ENCODE results near the gene PSMB5. TPM values are rescaled to one million over a fixed set of nuclear protein-coding genes. Genes with fewer than 3 reads are reported as not detected.

Gene PSMB5
- total RNA-seq, 1 donor from 2014 or later, result 177 TPM

- Mint-ChIP-seq H3K4me1 (ENCODE audit: unreplicated experiment) (peaks cover 22% of the 10 kb centered on the region), H3K36me3 (peaks cover 28% of the 10 kb centered on the region), H3K4me3 (peak overlapping the region; percentile 65), H3K27ac (peak overlapping the region; percentile 86), H3K9me3 (no peaks in the 10 kb centered on the region), H3K27me3 (no peaks in the 10 kb centered on the region)
- peak; percentile 18 for DNase-seq (ENCODE audit: extremely low spot score, unreplicated experiment)
- no peak for TF ChIP-seq CTCF (conservative IDR thresholded peaks at IDR 0.05)
Observed at GRCh38 chr14:23063601-23064000, 28.9 kb upstream of the PSMB5 start.

- peak overlapping the region; percentile 34 for H3K4me3 Mint-ChIP-seq
- no peak for DNase-seq (ENCODE audit: extremely low spot score, unreplicated experiment)
- peak overlapping the region; percentile 85 for H3K27ac Mint-ChIP-seq
- TF ChIP-seq CTCF (conservative IDR thresholded peaks at IDR 0.05), result no peak
- H3K4me1 Mint-ChIP-seq (ENCODE audit: unreplicated experiment), result peaks cover 23% of the 10 kb centered on the region
- no peaks in the 10 kb centered on the region for H3K27me3 Mint-ChIP-seq
- H3K36me3 Mint-ChIP-seq, result peaks cover 28% of the 10 kb centered on the region
- no peaks in the 10 kb centered on the region for H3K9me3 Mint-ChIP-seq
Observed at GRCh38 chr14:23062002-23062401, 27.3 kb upstream of the PSMB5 start.

GRCh38 chr14:23060536-23061260, 26.0 kb upstream of the PSMB5 start:
- Mint-ChIP-seq H3K27ac (peak overlapping the region; percentile 36), H3K27me3 (no peaks in the 10 kb centered on the region), H3K9me3 (no peaks in the 10 kb centered on the region), H3K4me1 (ENCODE audit: unreplicated experiment) (peaks cover 29% of the 10 kb centered on the region), H3K4me3 (no peak overlapping the region), H3K36me3 (peaks cover 23% of the 10 kb centered on the region)
- DNase-seq (ENCODE audit: extremely low spot score, unreplicated experiment), result no peak
- TF ChIP-seq CTCF (conservative IDR thresholded peaks at IDR 0.05), result no peak

GRCh38 chr14:23058654-23059504, 24.2 kb upstream of the PSMB5 start:
- Mint-ChIP-seq H3K4me3 (peak overlapping the region; percentile 59), H3K27ac (peak overlapping the region; percentile 83)

More at GRCh38 chr14:23058654-23059504, 24.2 kb upstream of the PSMB5 start:
- Mint-ChIP-seq H3K27me3 (no peaks in the 10 kb centered on the region), H3K4me1 (ENCODE audit: unreplicated experiment) (peaks cover 26% of the 10 kb centered on the region), H3K9me3 (no peaks in the 10 kb centered on the region), H3K36me3 (peaks cover 19% of the 10 kb centered on the region)
- TF ChIP-seq CTCF (conservative IDR thresholded peaks at IDR 0.05), result no peak
- no peak for DNase-seq (ENCODE audit: extremely low spot score, unreplicated experiment)

All from type B pancreatic cell (in vitro differentiated cells).